GM19239 (cell line): ENCODE data around the gene TOX2.

Experiments
- DNase-seq: peaks from one replicate; pipeline ENCODE4 v3.0.0; 2011; ENCODE audit warnings: low spot score; ENCODE audit not compliant: insufficient read length
- FAIRE-seq: peaks from 2 replicates; lab custom pipeline; 2011; peaks lifted over from hg19 to GRCh38; lab: Jason Lieb, UNC

Gene TOX2

GRCh38 chr20:43938017-43938655 lies 23.5 kb downstream of the TOX2 start:
- DNase-seq (no peak), FAIRE-seq (no peak)

GRCh38 chr20:43938932-43939761 lies 24.5 kb downstream of the TOX2 start:
- DNase-seq: no peak
- FAIRE-seq: no peak

GRCh38 chr20:43939762-43940121 lies 25.1 kb downstream of the TOX2 start:
- no peak for FAIRE-seq
- no peak for DNase-seq

- no peak for FAIRE-seq
- no peak for DNase-seq
These were observed 26.0 kb downstream of the TOX2 start for GRCh38 chr20:43940518-43941225.

GRCh38 chr20:43941476-43942200 lies 27.0 kb downstream of the TOX2 start:
- FAIRE-seq (peak; percentile 87), DNase-seq (peak; percentile 20)

- DNase-seq: no peak
- peak; percentile 28 for FAIRE-seq
These were observed 27.5 kb downstream of the TOX2 start for GRCh38 chr20:43942201-43942590.

GRCh38 chr20:43942667-43943285 lies 28.1 kb downstream of the TOX2 start:
- FAIRE-seq (peak; percentile 89), DNase-seq (peak; percentile 62)

- DNase-seq (no peak), FAIRE-seq (no peak)
These were observed 29.1 kb downstream of the TOX2 start for GRCh38 chr20:43943725-43944124.

GRCh38 chr20:43944653-43945235 lies 30.1 kb downstream of the TOX2 start:
- DNase-seq (no peak), FAIRE-seq (no peak)

- DNase-seq (no peak), FAIRE-seq (no peak)
These were observed 30.9 kb downstream of the TOX2 start for GRCh38 chr20:43945391-43946205.

GRCh38 chr20:43946206-43946491 lies 31.5 kb downstream of the TOX2 start:
- no peak for DNase-seq
- no peak for FAIRE-seq

GRCh38 chr20:43946659-43947315 lies 32.1 kb downstream of the TOX2 start:
- DNase-seq (no peak), FAIRE-seq (no peak)

GRCh38 chr20:43947316-43947710 lies 32.7 kb downstream of the TOX2 start:
- DNase-seq (no peak), FAIRE-seq (no peak)

- DNase-seq (no peak), FAIRE-seq (no peak)
These were observed 33.8 kb downstream of the TOX2 start for GRCh38 chr20:43948455-43948854.

GRCh38 chr20:43949248-43949647 lies 34.6 kb downstream of the TOX2 start:
- FAIRE-seq (no peak), DNase-seq (no peak)

GRCh38 chr20:43949741-43950618 lies 35.3 kb downstream of the TOX2 start:
- peak; percentile 96 for FAIRE-seq
- peak; percentile 41 for DNase-seq

GRCh38 chr20:43953919-43954592 lies 39.4 kb downstream of the TOX2 start:
- FAIRE-seq (no peak), DNase-seq (no peak)
